HG03575 (cell line): ENCODE data around the gene CHURC1.

Experiments used
- ATAC-seq: cut with Tn5 transposase; IDR thresholded peaks from one replicate; pipeline ENCODE4 v1.9.1; 2021; ENCODE audit not compliant: unreplicated experiment, insufficient number of reproducible peaks, low FRiP score; ENCODE audit errors: extremely low read depth

CHURC1 gene

DNA sequence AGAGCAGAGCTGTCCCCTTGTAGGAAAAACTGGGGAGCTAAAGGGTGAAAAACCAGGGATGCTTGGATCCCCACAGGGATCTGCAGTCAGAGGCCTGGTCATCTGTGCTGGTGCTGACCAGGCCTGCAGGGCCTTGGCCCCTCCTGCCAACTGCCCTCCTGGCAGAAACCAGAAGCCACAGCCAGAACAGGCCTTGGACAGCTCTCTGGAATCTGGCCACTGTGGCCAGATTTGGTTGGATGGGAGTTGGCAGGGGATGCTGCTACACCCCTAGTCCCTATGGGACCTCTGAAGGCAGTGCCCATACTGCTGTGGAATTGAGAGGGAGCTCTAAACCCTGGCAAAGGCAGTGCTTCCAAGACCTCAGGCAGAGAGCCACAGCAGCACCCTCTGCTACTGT lies 37.5 kb downstream of the CHURC1 start:
- no peak for ATAC-seq

DNA sequence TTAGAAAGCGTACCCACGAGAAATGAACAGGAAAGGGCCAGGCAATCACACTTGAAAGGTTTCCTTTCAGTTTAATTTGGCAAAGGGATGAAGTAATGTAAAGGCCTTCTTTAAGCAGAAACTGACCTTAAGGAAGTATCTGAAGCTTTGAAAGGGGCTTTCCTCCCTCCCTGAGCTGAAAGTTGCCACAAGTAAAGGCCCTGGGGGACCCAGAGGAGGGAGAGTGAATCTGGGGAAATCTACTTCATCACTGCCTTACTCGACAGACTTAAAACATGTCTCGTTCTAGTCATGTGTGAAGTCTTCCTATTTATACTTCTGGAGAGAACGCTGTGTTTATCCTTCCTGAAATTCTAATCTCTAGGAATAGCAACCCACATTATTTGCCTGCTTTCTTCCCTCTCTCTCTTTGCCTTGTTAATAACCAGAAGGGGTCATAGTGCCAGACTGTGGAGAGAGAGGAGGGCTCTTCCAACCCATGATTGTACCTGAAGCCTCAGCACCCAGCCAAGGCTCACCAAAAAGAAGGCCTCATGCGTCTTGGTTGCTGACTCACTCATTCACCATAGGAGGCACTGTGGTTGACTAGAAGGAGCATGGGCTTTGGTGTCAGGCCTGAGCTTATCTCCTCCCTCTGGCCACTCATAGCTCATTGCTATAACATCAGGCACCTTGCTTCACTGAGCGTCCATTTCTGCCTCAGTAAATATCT lies 38.5 kb downstream of the CHURC1 start:
- ATAC-seq, result no peak

DNA sequence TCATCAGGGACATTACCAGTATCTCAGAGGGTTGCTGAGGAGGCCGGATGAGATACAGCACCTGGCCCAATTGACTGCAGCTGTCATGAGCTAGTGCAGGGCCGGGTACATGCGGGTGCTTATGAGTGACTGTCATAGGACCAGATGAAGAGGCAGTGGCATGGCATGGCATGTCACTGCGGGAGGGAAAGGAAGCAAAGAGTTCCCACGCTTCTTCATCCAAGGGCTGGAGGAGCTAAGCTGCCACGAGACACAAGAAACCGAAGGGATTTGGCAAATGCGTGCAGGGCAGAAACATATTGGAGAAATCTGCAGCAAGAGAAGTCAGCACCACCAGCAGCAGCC lies 39.0 kb downstream of the CHURC1 start:
- no peak for ATAC-seq

DNA sequence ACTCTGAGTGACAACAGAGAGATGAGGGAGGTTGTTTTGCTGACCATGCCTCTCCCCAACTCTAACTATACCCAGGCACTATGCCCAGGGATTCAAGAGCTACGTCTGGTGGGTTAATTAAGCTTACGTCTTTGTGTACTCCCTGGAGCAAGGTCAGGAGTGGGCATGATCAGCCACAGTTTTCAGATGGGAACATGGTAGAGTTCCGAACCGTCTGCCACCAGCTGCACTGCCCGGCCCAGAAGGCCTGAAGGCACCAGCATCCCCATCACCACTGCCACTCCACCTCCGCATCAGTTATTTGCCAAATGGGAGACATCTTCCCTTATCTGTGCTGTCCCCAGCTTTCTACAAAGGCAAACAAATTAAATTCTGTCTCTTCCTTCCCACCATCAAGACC lies 39.4 kb downstream of the CHURC1 start:
- no peak for ATAC-seq

DNA sequence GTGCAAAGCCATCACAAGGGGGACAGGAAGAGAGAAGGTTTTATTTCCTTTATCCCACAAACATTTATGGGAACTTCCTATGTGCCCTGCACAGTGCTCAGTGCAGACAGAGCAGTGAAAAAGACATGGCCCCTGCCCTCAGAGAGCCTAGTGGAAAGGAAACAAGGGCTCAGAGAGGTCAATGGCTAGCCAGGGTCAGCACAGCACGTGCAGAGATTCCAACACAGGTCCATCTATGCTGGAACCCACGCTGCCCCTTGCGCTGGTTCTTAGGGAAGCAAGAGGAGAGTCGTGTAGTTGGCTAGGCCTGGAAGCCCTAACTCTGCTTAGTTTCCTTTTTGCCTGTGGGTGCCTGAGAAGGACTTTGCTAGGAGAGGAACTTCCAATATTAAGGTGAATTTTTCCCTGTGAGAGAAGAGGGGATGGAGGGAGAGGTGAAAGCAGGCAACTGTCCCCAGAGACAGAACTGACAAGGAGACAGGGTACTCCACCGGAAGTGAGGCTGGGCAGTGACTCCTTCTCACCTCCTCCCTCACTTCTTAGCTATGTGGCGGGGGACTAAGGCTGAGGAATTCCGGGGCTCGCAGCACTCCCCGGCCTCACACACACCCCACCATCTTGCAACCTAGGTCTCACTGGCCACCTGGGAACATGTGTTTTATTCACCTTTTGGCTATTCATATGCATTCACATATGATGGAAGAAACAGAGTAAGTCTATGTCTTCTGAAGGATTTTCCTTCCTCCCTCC lies 40.4 kb downstream of the CHURC1 start:
- no peak for ATAC-seq

DNA sequence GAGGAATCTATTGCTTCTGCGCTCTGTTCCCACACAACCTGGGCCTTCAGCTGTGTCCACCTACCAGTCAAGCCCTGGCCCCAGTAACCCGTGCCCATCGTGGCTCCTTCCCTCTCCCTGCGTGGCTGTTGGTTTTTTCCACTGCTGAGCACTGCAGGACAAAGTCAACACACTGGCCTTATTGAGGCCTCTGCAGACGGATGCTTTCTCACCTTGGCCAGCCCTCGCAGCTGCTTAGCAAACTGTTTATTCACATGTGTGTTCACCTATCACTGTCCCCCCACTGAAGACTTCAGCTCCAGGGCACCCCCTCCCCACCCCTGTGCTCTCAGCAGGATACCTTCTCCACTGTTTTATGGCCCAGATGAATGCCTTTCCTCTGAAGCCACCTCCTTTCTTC lies 41.0 kb downstream of the CHURC1 start:
- no peak for ATAC-seq

DNA sequence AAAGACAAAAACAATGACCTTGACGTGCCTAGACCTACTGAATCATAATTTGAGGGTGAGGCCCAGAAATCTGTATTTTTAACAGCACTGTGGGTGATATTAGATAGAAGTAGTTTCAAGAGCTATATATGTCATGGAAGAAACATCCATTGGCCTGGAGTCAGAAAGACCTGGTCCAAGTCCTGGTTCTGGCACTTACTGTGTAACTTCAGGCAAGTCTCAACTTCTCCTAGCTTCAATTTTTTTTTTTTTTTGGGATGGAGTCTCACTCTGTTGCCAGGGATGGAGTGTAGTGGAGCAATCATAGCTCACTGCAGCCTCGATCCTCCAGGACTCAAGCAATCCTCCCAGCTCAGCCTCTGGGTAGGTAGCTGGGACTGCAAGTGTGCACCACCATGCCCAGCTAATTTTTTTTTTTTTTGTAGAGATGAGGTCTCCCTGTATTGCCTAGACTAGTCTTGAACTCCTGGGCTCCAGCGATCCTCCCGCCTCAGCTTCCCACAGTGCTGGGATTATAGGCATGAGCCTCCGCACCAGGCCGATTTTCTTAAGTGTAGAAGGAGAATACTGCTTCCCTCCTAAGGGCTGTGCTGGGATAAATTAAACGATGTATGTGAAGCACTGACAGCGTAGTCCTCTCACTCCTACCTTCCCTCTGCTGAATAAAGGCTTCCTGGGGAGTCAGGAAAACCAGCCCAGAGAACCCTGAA lies 42.6 kb downstream of the CHURC1 start:
- ATAC-seq, result no peak

DNA sequence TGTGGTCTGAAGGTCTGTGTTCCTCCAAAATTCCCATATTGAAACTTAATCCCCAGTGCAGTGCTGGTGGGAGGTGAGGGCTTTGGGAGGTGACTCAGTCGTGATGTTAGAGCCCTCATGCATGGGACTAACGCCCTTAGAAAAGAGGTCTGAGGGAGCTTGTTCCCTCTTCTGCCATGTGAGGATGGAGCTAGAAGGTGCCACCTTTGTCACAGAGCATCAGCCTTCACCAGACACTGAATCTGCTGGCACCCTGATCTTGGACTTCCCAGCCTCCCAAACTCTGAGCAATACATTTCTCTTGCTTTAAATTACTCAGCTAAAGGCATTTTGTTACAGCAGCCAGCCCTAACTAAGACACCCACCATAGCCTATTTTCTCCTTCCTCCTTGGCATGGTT lies 43.9 kb downstream of the CHURC1 start:
- ATAC-seq, result no peak

DNA sequence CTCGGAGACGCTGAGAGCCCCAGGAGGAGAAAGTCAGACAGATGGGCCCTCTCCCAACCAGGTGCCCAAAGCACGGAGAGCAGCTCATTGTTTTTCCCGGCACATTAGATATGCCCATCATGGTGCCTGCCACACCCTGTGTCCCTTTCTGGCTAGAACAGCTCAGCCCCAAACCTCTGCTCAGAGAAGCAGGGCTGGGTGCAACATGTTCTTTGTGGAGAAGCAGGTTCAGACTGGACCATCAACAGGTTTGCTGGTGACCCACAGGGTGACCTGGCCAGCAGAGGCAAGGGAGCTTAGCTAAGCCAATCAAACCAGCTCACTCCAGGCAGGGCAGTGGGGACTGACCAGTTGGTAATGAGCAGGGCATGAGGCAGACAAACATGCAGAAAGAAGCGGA lies 44.5 kb downstream of the CHURC1 start:
- ATAC-seq, result no peak

DNA sequence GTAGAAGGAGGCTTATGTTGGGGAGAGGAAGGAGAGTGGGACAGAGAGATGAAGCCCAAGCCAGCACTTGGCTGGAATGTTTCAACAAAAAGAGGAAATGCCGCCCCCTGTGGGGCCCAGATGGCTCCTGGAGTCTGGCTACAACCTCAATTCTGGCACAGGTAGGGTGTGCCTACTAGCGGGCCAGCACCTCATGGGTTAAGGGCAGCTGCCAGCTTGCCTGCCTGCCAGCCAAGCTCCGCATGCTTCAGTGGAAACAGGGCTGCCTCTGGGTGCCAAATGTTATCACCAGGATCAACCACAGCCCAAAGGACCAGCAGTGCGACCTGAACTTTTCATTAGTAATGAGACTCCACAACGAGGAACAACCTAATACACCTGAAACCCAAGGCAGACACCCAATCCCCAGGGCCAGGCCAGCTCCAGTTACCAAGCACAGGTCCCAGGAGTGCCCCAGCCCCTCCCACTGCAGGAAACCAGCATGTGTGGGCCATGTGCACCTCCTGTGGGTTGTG lies 46.6 kb downstream of the CHURC1 start:
- ATAC-seq, result no peak

DNA sequence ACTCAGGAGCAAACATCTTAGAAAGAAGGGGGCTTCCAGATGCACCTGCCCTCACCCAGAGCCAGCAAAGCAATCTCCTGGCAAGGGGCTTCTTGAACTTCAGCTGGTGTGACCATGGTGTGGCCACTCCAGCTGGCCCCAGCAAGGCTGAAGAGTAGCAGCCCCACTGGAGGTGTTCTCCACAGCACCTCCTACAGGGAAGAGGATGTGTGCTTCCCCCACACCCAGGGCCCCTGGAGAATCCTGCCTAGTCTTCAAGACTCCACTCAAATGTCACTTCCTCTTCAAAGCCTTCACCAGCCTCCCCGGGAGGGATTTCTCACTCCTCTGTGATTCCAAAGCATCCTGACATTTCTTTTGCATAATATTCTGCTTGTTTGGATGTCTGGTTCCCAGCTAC lies 49.4 kb downstream of the CHURC1 start:
- no peak for ATAC-seq

DNA sequence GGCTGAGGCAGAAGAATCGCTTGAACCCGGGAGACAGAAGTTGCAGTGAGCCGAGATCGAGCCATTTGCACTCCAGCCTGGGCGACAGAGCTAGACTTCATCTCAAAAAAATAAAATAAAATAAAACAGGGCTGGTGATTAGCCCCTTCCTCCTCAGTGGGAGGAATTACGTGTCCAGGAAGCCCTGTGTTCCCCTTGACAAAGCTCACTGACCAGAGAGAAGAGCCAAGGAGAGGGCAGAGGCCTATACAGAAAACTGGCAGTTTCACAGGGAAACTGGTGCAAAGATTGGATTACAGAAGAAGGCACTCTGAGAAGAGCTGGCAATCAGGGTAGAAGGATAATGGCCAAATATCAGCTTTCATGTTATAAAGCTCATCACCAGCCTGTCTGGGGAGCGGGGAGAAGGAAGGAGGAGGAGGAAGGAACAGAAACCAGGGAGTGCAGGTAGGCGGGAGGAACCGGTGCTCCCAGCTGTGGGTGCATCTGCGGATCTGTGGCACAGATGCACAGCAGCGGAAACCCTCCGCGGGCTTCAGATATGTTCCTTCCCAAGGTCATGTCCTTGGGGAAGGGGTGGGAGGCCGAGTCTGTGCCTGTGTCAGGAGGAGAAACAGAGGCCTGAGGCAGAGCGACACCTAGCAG lies 51.2 kb downstream of the CHURC1 start:
- no peak for ATAC-seq

DNA sequence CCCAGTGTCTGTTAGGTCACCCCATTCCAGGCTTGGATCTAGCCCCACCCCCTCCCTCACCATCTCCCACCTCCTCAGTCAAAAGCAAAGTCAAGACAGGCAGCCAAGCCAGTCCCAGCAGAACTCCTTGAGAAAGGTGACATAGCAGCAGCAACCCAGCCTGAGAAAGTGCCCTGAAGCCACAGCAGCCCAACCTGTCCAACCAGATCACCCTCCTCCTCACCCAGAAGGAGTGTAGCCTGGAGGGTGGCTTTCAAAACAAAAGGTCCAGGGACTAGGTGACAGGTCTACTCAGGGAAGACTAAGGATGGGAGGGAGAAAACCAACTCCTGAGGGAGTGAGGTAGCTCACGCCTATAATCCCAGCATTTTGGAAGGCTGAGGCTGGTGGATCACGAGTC lies 52.7 kb downstream of the CHURC1 start:
- ATAC-seq, result no peak

DNA sequence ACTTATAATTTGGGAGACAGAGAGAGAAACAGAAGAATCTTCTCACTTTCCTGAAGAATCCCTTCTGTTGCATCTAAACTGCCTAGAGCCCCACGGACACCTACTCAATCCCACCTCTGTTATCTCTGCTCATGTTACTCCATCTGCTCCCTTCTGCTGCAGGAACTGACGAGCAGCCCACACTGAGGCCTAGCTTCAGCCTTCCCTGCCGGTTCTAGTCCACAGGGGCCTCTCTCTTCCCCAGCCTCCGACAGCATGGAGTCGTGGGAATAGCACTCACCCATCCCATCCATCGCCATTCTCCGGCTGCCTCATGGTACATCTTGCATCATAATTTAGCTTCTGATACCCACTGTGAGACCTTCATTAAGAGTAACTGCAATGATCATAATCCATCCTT lies 53.9 kb downstream of the CHURC1 start:
- no peak for ATAC-seq

DNA sequence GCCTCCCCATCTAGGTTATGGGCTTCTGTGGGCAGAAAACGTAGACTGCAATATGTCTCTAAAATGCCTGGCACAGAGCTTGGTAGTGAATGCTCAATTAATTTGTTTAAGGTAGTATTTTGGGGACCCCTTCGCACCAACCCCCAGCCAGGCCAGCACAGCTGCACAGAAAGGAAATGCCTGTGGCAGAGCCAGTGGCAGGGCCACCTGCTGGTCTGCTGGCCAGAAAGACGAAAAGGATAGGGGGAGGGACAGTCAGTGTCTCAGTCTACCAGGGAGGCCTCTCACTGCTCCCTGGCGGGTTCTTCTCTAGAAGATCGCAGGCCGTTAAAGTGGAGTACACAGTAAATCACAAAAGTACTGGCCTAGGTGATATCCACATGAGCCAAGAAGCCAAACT lies 54.4 kb downstream of the CHURC1 start:
- no peak for ATAC-seq

DNA sequence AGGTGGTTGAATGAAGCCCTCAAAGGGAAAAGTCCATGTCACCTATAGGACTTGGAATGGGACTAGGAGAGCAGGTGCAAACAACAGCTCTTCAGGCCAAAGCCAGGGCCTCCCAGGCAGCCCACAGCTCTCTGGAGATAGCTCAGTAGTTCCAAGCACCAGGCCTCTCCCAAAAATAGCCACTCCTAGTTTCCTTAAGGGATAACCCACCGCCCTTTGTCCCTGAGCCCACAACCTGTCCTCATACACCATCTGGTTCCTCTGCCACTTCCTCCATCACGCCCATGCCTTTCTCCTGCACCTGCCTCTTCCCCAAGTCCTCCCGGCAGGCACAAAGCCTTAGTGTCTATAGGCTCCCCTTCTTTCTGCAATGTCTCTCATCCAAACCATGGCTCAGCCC lies 55.8 kb downstream of the CHURC1 start:
- ATAC-seq, result no peak

DNA sequence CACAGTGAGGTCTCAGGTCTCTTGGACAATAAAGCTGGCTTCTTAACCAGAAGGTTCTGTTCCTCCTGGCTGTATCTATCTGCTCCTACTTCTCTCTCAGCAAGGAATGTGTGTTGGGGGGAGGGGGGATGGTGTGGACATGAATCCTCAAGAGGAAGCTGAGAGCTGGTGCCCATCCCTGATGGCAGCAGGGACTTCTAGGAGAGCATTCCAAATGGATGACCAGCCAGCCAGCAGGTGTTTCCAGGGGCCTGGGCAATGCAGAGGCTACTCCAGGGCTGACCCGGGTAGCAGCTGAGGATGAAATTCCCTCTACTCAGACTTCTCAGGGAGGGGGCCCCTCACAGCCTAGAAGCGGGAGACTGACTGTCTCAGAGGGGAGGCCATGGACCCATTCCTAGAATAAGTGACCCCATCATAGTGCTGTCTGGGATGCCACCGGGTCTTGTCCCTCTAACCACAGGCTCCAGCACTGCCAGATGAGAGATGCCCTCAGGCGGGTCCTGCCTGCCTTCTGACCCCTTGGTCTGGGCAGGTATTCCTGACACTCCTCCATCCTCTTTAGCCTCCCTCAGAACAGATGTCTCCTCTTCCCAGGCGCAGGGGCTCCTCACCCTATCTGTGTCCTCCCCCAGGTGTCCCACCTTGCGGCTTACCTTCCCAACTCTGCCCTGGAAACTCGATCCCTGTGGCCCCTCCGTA lies 56.7 kb downstream of the CHURC1 start:
- ATAC-seq, result no peak

DNA sequence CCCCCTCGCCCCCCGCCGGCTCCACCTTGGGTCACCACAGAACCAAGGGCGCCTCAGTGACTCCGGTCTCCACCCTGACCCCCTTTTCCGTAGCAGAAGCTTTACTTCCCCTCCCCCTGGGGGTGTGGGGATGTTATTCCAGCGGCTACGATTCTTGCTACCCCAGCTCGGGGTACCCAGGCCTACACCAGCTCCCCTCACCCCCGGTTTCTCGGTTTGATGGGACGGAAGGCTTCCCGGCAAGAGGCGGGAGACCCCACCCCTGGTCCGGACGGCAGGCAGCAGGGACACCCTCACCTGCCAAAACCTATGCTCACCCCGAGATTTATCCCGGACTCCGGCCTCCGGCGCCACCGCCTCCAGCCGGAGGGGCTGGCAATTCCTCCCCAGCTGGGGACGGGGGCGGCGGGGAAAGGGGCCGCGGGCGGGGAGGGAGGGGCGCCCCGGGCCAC lies 57.3 kb downstream of the CHURC1 start:
- no peak for ATAC-seq
